Endodermal cell (in vitro differentiated cells): ENCODE results near the gene LMAN2L. TPM values are rescaled to one million over a fixed set of nuclear protein-coding genes. Genes with fewer than 3 reads are reported as not detected.

Experiments used
- DNase-seq: peaks from one replicate; pipeline ENCODE4 v3.0.0-alpha.2; 2017
- H3K27ac ChIP-seq: 2 replicates; pipeline ENCODE4 v1.5.1; 2013; ENCODE audit warnings: mild to moderate bottlenecking, low read depth, low read length, moderate library complexity
- H3K27me3 ChIP-seq: 2 replicates; pipeline ENCODE4 v1.6.1; 2013; ENCODE audit warnings: mild to moderate bottlenecking, low read length, moderate library complexity; ENCODE audit not compliant: insufficient read depth, control insufficient read depth, poor library complexity, severe bottlenecking
- H3K36me3 ChIP-seq: 2 replicates; pipeline ENCODE4 v1.7.0; 2013; ENCODE audit warnings: mild to moderate bottlenecking, low read length, moderate library complexity; ENCODE audit not compliant: control insufficient read depth, insufficient read depth
- H3K4me1 ChIP-seq: one replicate; pipeline ENCODE4 v1.7.0; 2013; ENCODE audit warnings: low read length; ENCODE audit not compliant: control insufficient read depth, insufficient read depth
- H3K4me3 ChIP-seq: 2 replicates; pipeline ENCODE4 v1.5.1; 2013; ENCODE audit warnings: mild to moderate bottlenecking, low read length, moderate library complexity
- H3K9ac ChIP-seq: 2 replicates; pipeline ENCODE4 v1.6.1; 2013; ENCODE audit warnings: mild to moderate bottlenecking, low read length, moderate library complexity; ENCODE audit not compliant: poor library complexity, severe bottlenecking; ENCODE audit errors: extremely low read depth
- H3K9me3 ChIP-seq: 2 replicates; pipeline ENCODE4 v1.6.1; 2013; ENCODE audit warnings: mild to moderate bottlenecking, low read length, moderate library complexity; ENCODE audit not compliant: control insufficient read depth
- H3K27ac Mint-ChIP-seq: 2 replicates; pipeline ENCODE4 v1.8.0; 2020; ENCODE audit warnings: mixed read lengths
- H3K27me3 Mint-ChIP-seq: 2 replicates; pipeline ENCODE4 v1.8.0; 2021; ENCODE audit warnings: mild to moderate bottlenecking, mixed read lengths; ENCODE audit not compliant: insufficient read depth
- H3K36me3 Mint-ChIP-seq: 2 replicates; pipeline ENCODE4 v1.8.0; 2020; ENCODE audit warnings: low read depth, mixed read lengths
- H3K4me1 Mint-ChIP-seq: 2 replicates; pipeline ENCODE4 v1.8.0; 2020; ENCODE audit warnings: mixed read lengths
- H3K4me3 Mint-ChIP-seq: 2 replicates; pipeline ENCODE4 v1.8.0; 2020; ENCODE audit warnings: mild to moderate bottlenecking, moderate library complexity, mixed read lengths
- H3K9me3 Mint-ChIP-seq: 2 replicates; pipeline ENCODE4 v1.8.0; 2020; ENCODE audit warnings: mild to moderate bottlenecking, mixed read lengths
- CTCF ChIP-seq: fragments of 200-600 bp; sonication (generic); conservative IDR thresholded peaks from 2 replicates; pipeline ENCODE4 v1.5.0; 2021; ENCODE audit warnings: antibody characterized with exemption, mild to moderate bottlenecking
- WGBS, 2 experiments: methylation state at CpG; one replicate each; pipeline versions ENCODE4 v1.1.5 to v1.1.7; 2013; ENCODE audit warnings: missing lambda C conversion rate in 2 of 2, mixed read lengths in 1 of 2; ENCODE audit not compliant: insufficient coverage in 1 of 2, insufficient read length in 1 of 2; 5-methylcytosine and 5-hydroxymethylcytosine counted together
- total RNA-seq, 2 donors: library from RNA; stranded (reverse); fragmentation: NEBNext Ultra II Directional in 1 of 2; extraction: Animal tissue kit (Norgen Biotek cat#: 25700) in 1 of 2; gene quantifications; 2 replicates in 1 of 2; 3 replicates in 1 of 2; pipeline ENCODE4 v1.2.1, GENCODE V29; 2021

LMAN2L gene
- total RNA-seq, 2 donors from 2014 or later = 24.4 to 30.4 TPM

- H3K4me1 ChIP-seq = no peaks in the 10 kb centered on the region
- H3K27ac ChIP-seq = no peak overlapping the region
- no peaks in the 10 kb centered on the region for H3K9me3 ChIP-seq
- H3K9ac ChIP-seq = no peak overlapping the region
- H3K4me1 Mint-ChIP-seq = peaks cover 34% of the 10 kb centered on the region
- no peak overlapping the region for H3K27ac Mint-ChIP-seq
- H3K9me3 Mint-ChIP-seq = no peaks in the 10 kb centered on the region
- H3K4me3 ChIP-seq = no peak overlapping the region
- no peak overlapping the region for H3K4me3 Mint-ChIP-seq
- H3K36me3 ChIP-seq = no peaks in the 10 kb centered on the region
- DNase-seq = no peak
- peaks cover 18% of the 10 kb centered on the region for H3K36me3 Mint-ChIP-seq
- TF ChIP-seq CTCF = no peak
- H3K27me3 Mint-ChIP-seq = no peaks in the 10 kb centered on the region
- H3K27me3 ChIP-seq = no peaks in the 10 kb centered on the region
- 91 to 93% methylated on average over 8 of the region's 8 CpGs for WGBS, 2 experiments
Observed at GRCh38 chr2:96768083-96768561, 28.3 kb upstream of the LMAN2L start.

GRCh38 chr2:96767135-96767871 lies 27.4 kb upstream of the LMAN2L start:
- no peaks in the 10 kb centered on the region for H3K4me1 ChIP-seq
- Mint-ChIP-seq H3K4me3 (no peak overlapping the region), H3K27ac (no peak overlapping the region), H3K36me3 (peaks cover 15% of the 10 kb centered on the region), H3K9me3 (no peaks in the 10 kb centered on the region), H3K27me3 (no peaks in the 10 kb centered on the region), H3K4me1 (peaks cover 41% of the 10 kb centered on the region)
- H3K9ac ChIP-seq = no peak overlapping the region
- no peak for DNase-seq
- no peak for TF ChIP-seq CTCF
- no peak overlapping the region for H3K27ac ChIP-seq
- no peaks in the 10 kb centered on the region for H3K9me3 ChIP-seq
- WGBS, 2 experiments = 93 to 97% methylated on average over 6 to 7 of the region's 9 CpGs
- no peaks in the 10 kb centered on the region for H3K27me3 ChIP-seq
- no peaks in the 10 kb centered on the region for H3K36me3 ChIP-seq
- H3K4me3 ChIP-seq = no peak overlapping the region

GRCh38 chr2:96764253-96764637 lies 24.4 kb upstream of the LMAN2L start:
- H3K4me1 ChIP-seq = no peaks in the 10 kb centered on the region
- H3K27ac ChIP-seq = no peak overlapping the region
- Mint-ChIP-seq H3K4me1 (peaks cover 46% of the 10 kb centered on the region), H3K4me3 (peak overlapping the region; percentile 70), H3K36me3 (peaks cover 13% of the 10 kb centered on the region), H3K9me3 (no peaks in the 10 kb centered on the region), H3K27ac (peak overlapping the region; percentile 88), H3K27me3 (no peaks in the 10 kb centered on the region)
- WGBS, 2 experiments = 78 to 84% methylated on average over 5 to 8 of the region's 8 CpGs
- H3K4me3 ChIP-seq = peak overlapping the region; percentile 89
- H3K9ac ChIP-seq = peak overlapping the region; percentile 48
- H3K9me3 ChIP-seq = no peaks in the 10 kb centered on the region
- DNase-seq = peak; percentile 70
- no peaks in the 10 kb centered on the region for H3K36me3 ChIP-seq
- TF ChIP-seq CTCF = no peak
- no peaks in the 10 kb centered on the region for H3K27me3 ChIP-seq
